8988T (cell line): ENCODE results near the gene HOXD12.
A peak's percentile ranks its signal among the peaks of the same experiment; 100 is the strongest.

Source experiments
- DNase-seq: peaks from one replicate; pipeline ENCODE4 v3.0.0; 2011

HOXD12 gene

DNA sequence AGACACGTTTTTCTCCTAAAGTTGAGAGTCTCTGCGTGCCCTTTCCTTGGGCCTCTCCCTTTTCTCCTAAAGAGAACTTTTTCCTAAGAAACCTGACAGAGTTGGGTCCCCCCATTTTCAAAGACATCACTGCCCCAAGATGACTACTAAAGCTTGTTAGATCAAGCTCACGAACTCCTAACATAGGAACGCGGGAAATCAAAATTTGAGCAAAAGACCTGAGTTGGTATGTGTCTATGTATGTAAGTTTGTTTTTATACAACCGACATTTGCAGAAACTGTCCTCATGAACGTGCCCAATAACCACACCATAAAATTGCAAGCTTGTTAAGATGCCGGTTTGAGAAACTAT is 5.7 kb upstream of the HOXD12 start:
- no peak for DNase-seq

DNA sequence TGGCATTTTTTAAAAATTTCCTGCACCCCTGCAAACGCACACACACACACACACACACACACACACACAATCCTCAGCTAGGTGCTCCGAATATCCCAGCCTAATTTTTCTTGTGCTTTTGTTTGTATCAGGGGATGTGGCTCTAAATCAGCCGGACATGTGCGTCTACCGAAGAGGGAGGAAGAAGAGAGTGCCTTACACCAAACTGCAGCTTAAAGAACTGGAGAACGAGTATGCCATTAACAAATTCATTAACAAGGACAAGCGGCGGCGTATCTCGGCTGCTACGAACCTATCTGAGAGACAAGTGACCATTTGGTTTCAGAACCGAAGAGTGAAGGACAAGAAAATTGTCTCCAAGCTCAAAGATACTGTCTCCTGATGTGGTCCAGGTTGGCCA is 5.2 kb upstream of the HOXD12 start:
- DNase-seq, result no peak

- DNase-seq, result no peak
Measured at GRCh38 chr2:176095421-176095820, 4.2 kb upstream of the HOXD12 start.

DNA sequence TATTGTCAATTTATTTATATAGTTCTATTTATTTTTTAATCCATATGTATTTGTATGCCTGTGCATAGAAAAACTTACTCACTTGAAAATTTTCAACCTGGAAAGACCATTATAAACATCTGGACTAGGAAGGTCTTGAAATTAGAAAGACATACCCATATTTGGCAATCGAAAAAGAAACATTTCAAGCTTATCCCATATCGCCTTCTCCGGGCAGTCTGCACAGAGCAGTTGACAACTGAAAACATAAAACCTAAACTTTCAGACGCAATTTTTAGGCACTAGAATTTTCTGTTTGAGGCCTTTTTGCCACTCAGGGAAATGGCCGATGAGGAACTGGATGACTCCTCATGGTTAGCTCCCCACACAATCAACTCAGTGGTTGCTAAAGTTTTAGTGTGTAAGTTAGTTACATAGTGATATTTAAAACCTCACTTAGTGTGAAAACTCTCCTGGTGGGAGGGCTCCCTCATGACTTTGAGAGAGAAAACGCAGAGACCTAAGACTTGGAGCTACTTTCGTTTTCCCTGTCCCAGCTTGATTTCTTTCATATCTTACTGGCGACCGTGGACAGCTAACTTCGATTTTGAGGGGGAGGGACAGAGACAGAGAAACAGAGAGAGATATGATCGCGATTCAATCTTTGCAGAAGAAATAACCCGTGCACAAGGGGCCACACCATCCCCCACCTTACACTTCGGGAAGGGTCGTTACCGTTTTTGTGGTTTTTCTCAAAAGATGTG is 3.2 kb upstream of the HOXD12 start:
- no peak for DNase-seq

- peak; percentile 96 for DNase-seq
Measured at GRCh38 chr2:176096986-176097819, 2.4 kb upstream of the HOXD12 start.

GRCh38 chr2:176097820-176098365 is 1.7 kb upstream of the HOXD12 start:
- no peak for DNase-seq

DNA sequence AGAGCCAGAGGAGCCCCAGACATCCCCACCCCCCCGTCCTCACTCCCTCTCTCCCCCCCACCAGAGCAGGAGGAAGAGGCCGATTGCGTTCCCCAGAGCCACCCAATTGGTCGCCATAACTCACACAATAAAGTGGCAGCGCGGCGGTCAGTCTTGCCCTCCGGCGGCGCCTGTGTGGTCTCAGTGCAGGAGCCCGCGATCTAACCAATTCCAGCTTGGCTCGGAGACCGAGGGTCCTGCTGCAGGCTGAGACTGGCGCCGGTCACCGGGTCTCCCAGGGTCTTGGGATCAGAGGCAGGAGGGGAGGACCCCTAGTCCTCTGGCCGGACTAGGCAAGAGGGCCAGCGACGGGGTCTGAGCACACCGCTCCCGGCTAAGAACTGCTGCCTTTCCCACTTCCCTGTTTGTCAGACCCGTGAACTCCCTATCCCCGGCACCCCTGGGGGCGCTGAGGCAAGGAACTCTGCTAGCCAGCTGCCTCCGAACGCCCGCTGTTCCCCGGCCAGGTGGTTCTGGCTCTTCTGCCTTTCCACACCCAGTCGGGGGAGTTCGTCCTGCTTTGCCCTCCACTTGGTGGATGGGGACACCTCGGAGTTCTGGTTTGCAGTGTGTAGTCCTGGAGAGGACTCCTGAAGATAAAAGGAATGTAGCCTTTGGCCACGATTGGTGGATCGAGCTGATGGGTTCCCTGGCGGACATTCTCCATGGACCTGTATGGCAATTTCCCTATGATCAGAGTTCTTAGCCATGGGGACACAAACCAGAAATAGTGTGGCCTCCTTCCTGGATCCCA is 1.0 kb upstream of the HOXD12 start:
- DNase-seq, result no peak

DNA sequence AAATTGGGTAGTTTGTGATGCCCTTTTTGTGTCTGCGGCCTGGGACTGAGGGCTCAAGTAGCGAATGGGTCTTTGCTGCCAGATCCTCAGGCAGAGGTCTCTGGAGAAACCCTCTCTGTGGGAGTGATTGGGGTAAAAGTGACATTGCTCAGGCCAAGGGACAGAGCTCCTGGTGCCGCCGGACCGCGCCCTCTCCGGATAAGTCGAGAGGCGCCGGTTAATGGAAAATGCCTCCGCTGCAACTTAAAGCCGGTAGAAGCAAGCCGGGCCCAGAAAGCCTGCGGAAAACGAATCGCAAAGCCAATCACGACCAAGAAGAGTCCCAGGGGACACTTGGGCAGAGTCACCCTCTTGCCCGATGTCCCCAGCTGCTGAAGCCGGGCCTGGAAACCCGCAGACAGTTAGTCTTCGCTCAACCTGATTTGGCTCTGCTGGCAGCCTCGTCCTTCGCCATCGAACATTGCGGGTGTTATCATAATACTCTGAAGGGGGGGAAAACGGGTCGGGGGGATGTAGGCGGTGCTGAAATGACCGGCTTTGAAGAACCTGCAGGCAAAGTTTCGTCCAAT is 352 bp upstream of the HOXD12 start:
- DNase-seq, result no peak

GRCh38 chr2:176100547-176101140 is 1.0 kb downstream of the HOXD12 start:
- no peak for DNase-seq

GRCh38 chr2:176101216-176101830 is 1.7 kb downstream of the HOXD12 start:
- DNase-seq, result no peak

DNA sequence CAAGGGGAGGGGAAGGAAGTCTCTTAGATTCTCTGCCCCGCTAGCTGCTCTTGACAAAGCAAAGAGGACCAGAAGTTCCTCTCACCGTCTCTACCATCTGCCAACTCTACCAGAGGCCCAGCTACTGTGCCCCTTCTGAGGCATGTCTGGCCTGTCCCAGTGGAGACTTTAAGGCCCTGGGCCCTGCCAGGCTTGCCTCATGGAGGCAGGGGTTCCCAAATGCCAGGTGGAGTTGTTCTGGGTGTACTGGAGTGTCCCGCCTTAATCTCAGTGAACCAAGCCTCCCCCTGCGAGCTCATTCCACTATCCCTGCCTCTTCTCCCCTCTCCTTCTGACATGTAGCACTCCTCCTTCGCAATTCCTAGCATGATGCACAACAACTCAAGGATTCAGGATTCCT is 2.2 kb downstream of the HOXD12 start:
- no peak for DNase-seq

DNA sequence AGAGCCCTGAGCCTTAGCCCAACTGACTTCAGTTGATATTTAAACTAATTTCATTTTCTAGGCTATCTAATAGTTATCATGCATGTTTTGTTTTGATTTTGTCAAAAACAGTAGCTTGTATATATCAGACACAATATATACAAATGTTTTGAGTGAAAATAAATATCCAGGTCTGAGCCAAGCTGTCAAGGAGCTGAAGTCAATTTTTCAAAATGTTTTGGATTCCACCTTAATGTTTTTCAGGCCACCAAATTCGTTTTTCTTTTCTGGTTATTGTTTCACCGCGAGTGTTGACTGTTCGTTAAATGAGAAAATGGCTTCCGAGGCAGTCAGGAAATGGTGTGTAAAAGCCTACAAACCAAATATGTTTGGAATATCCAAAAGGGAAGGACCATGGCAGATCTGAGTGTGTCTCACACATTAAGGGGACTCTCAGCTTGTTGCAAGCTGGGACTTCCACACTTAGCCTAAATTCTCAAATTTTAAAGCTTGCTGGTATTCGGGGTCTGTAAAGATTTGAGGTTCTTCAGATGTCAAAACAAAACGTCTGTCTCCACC is 2.8 kb downstream of the HOXD12 start:
- no peak for DNase-seq

- DNase-seq, result no peak
Measured at GRCh38 chr2:176103194-176103593, 3.6 kb downstream of the HOXD12 start.

DNA sequence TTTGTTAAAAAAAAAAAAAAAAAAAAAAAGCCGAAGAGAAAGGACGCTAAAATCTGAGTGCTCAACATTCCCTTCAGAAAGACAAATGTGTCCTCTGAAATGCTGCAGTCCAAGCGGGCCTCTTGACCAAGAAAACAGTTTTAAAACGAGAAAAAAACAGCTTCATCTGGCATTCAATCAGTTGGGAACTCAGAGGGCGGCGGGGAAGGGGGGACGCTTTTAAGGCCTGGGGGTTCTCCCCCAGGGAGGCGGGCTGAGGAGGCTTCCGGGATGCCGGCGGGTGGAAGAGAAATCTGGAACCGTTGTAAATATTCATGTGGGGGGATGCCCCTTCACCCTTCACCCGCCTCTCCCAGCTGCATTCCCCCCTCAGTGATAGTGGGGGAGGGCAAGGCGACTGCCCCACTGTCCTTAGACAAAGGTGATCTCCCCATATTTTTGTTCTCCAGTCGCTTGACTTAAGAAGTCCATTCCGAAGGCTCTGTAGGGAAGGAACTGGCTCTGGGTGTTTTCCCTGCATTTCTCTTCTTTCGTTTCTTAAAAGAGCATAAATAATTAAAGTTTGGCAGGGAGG is 4.2 kb downstream of the HOXD12 start:
- no peak for DNase-seq

- no peak for DNase-seq
Measured at GRCh38 chr2:176104316-176105077, 4.9 kb downstream of the HOXD12 start.

GRCh38 chr2:176105078-176105729 is 5.6 kb downstream of the HOXD12 start:
- no peak for DNase-seq

GRCh38 chr2:176105730-176106580 is 6.4 kb downstream of the HOXD12 start:
- DNase-seq, result no peak

- no peak for DNase-seq
Measured at GRCh38 chr2:176106581-176107539, 7.3 kb downstream of the HOXD12 start, which contains the start of gene HOXD11. TSS of gene HOXD11 (plus strand) at chr2:176107280. CDS start at chr2:176107356, 76 bp downstream.
